GM18508 (cell line): ENCODE results near the gene MLLT6.
"Not testable (repeated sequence)": the region's sequence is repeated elsewhere in the genome, so short reads cannot be mapped to it uniquely, and the experiment has no call there.

ENCODE experiments used
- ATAC-seq: cut with Tn5 transposase; IDR thresholded peaks from one replicate; pipeline ENCODE4 v1.9.1; 2021; ENCODE audit warnings: moderate number of reproducible peaks; ENCODE audit not compliant: insufficient read depth, unreplicated experiment

Gene MLLT6

DNA sequence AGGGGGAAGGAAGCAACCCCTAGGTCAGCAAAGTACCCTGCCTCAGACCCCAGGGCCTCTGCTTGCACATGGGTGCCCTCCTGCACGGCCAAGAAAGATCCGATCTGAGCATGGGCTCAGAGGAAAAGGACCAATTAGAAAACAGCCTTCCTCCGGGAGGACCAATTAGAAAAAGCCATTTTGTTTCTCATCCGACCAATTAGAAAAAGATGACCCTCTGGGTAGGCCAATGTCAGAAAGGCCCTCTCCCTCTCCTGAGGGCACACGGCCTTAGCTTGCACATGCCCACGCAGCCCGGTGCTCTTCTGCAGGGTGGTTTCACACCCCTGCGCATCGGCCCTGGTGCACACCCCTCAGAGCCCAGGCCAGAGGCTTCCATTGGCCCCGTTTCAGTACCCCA, 20.0 kb downstream of the MLLT6 start:
- no peak for ATAC-seq

GRCh38 chr17:38726145-38726544, 21.1 kb downstream of the MLLT6 start:
- not testable (repeated sequence) for ATAC-seq

GRCh38 chr17:38727736-38728135, 22.7 kb downstream of the MLLT6 start:
- no peak for ATAC-seq

GRCh38 chr17:38728290-38728831, 23.3 kb downstream of the MLLT6 start:
- ATAC-seq = no peak

DNA sequence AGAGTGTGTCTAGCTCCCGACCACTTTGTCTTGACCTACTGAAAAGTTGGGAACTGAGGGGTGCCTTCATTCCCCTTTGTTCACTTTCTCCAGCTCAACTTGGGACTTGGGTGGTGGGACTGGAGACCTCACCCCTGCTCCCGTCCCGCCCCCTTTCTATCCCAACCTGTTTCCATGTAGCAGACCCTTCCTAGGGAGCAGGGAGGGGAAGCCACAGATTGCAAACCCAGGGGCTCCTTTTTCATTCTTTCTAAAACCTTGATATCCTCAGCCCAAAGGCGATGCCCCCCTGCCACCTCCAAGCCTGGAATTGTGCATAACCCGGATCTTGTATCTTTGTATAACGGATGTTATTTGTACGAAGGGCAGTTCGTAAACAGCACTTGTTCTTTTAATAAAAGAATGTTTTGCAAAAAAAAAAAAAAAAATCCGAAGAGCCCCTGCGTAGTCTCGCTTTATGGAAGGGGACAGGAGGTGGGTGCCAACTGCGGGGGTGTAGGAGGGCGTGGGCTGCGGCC, 24.4 kb downstream of the MLLT6 start:
- no peak for ATAC-seq

DNA sequence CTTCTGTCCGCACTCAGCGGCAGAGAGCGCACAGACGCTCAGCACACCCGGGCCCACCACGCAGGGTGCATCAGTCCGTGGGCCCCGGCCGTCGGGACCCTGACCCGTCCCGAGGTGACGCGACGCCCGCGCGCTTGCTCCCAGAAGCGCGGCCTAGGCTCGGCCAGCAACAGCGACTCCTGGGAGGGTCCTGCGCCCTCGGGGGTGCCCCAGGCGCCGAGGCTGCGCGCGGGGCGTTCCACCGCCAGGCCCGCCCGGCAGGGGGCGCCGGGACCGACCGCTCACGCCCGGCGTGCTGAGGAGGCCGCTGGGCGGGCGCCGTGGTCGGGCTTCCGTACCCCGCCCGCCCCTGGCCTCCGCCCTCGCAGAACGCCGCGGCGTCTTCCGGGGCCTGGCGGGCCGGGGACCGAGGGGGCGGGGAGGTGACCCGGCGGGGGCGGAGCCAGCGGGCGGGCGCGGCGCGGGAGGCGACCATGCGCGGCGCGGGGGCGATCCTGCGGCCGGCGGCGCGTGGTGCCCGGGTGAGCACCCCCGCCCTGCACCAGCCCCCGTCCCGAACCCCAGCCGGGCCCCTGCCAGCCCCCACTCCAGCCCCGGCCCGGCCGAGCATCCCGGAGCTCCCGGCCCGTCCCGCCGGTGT, 24.9 kb downstream of the MLLT6 start, which contains the start of gene CISD3:
CISD3 (plus strand) TSS at position 456 of the 640 bp plus-strand sequence; CDS start at position 474, 18 bp downstream.
- no peak for ATAC-seq

- ATAC-seq = no peak
These were observed 25.7 kb downstream of the MLLT6 start for GRCh38 chr17:38730526-38731379.

- no peak for ATAC-seq
These were observed 26.6 kb downstream of the MLLT6 start for GRCh38 chr17:38731526-38732294.

DNA sequence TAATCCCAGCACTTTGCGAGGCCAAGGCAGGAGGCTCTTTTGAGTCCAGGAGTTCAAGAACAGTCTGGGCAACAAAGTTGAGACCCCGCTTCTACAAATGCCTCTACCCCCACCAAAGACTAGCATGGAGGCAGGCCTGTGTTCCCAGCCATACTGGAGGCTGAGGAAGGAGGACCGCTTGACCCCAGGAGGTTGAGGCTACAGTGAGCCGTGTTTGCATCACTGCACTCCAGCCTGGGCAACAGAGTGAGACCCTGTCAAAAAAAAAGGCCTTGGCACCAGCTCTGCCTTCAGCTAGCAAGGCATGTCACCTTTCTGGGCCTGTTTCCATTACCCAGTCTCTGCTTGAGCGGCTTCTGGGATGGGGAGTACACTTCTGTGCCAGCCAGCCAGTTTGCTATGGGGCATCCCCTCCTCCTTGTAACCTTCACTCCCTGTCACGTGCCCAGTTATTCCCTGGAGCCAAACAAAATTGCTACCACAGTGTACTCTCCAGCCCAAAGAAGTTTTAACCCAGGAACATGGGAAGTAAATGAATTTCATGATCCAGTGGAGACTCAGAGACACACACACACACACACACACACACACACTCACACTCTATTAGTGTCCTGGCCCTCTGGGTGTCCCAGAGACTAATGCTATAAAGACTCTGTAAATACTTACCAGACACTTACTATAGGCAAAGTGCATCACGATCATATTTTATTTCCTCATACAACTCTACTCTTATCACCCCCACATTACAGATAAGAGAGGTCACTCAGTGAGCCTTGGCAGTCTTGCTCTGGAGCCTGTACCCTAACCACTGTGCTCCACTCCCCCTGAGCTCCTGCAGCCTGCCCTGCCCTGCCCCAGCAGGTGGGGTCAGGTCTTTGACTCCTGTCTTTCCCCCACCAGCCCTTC, 27.6 kb downstream of the MLLT6 start:
- no peak for ATAC-seq

DNA sequence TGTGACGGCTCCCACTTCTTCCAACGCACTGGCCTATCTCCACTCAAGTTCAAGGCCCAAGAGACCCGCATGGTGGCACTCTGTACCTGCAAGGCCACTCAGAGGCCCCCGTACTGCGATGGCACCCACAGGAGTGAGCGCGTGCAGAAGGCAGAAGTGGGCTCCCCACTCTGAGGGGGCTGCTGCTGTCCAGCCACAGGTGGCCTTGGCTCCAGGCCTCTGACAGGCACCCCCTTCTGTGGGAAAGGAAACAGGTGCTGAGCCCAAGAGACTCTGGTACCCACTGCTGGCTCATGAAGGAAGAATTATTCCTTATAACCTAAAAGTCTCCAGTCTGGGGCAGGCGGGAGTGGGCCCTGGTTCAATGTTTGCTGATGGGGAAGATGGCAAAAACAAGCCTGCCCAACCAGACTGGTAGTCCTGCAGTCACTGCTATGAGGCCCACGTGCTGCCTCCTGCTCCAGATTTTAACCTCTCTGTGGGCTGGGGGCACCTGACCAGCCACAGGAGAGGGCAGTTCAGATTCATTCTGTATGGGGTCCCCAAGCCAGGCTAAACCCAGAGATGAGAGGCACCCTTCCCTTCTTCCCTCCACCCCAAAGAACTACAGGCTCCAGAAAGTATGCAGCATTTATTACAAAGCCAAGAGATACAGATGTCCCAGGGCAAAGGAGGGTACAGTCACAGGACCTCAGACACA, 28.4 kb downstream of the MLLT6 start:
- no peak for ATAC-seq

DNA sequence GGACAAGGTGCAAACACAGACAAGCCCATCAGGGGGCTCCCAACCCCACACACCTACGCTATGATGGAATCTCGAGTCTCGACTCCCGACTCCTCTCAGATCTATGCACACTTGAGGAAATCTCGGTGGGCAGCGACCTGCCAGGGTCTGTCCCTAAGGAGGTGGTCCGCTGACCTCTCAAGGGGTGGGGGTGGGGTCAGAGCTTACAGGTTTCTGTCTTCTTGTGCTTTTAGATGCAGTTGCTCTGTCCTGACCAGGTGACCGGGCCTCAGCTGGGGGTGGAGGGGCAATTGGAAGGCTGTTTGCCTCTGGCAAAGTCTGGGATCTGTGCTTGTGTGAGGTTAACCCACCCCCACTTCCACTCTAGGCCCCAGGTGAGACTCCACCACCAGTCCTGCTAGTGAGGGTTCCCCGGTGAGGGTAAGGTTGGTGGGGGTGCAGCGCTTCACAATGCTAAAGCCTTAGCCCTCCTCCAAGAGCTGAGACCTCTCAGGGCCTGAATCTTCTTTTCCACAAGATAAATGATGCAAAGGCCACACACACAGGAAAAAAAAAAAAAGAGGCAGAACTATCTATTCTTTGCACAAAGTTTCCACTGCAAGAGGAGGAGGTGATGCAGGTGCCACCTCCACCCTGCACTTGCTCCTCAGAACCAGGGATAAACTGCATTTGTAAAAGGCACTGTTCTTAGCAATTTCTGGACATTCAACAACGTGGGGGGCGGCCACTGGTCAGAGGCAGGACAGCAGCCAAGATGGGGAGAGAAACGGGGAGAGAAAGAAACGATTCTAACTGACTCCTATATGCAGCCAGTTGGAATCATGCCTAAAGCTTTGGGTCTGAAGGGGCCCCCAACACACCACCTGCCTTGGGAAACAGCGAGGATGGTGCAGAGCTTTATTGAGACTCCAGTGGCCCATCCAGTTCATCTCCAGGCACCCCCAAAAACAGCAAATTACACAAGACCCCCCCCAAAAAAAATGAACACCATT, 29.2 kb downstream of the MLLT6 start:
- ATAC-seq = no peak

DNA sequence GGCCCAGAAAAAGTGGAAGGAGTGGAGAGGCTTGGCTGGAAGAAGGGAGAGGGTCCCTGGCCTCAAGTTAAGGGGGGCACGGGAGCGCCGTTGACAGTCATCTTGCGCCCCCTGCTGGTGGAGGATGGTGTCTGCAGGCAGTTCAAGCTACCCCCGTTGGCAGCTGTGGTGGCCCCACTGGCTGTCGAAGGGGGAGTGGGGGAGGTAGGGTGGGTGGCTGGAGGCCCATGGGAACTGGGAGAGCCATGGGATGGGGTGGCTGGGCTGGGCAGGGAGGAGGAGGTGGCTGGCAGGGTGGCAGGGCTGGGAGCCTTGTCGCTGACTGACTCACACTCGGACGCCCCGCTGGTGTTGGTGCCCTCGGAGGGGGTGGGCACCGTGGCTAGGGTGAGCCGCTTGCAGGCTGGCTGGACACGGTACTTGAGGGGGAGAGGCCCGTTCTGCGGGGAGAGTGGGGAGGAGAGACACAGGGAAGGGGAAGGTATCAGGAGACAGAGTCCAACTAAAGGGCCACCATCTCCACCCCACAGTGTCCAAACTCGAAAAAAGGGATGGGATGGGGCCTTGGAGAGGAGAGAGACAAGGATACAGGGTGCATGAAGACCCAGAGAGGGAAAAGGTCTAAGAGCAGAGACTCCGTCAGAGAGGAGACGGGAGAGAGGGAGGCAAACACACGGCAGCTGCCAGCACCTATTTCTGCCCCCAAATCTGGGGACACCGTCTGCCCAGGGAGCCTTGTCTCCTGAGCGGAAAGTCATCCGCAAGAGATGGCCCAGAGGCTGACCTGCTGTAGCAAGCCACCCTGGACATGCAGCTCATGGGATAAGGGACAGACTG, 30.3 kb downstream of the MLLT6 start:
- no peak for ATAC-seq

DNA sequence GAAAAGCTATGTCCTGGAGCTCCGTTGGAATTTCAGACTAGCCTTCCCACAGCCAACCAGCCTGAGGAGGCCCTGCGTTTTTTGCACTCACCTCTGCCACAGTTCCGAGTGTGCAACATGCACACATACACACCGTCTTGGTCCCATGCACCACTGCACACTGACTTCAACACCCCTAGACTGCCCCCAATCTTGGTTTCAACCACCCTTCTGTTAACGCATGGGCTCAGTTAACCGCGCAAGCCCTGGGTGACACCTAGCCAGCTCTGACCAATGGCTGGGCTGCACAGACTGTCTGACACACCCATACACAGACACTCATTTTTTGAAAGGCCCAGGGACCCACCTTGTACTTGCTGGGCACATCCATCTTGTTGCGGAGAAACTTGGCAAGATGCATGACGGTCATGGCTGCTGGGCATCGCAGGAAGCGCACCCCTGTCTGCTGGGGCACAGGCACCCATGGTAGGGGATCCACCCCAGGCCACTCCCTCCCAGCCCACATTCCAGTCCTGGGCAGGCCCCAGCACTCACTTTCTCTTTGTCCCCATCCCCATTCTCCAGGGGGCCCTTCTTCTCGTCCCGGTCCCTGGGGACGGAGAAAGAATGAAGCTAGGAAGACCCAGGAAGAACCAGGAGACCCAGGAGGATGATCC, 33.1 kb downstream of the MLLT6 start:
- no peak for ATAC-seq

GRCh38 chr17:38738686-38739085, 33.6 kb downstream of the MLLT6 start:
- no peak for ATAC-seq

GRCh38 chr17:38739305-38739704, 34.2 kb downstream of the MLLT6 start:
- no peak for ATAC-seq

DNA sequence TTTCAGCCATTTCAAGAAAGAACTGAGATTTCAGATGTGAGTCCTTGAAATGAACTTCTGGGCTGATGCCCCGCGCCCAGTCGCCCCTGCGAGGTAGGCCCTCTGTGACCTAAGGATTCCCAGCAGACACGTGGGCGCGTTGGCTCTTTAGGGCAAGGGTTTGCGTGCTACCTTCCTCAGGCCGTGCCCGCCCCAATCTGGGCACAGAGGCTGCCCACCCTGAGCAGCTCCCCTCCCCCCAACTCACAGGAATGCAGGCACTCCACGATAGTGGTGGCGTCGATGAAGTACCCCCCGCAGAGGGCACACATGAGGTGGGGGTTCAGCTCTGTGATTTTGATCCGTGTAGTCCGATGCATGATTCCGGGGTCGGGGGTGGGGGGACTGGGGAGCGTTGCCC, 35.0 kb downstream of the MLLT6 start:
- ATAC-seq = no peak
